GM18907 (cell line): ENCODE measurements around the gene GRIK1.

Experiments
- ATAC-seq: cut with Tn5 transposase; IDR thresholded peaks from one replicate; pipeline ENCODE4 v1.9.1; 2021; ENCODE audit warnings: mild to moderate bottlenecking, moderate library complexity; ENCODE audit not compliant: unreplicated experiment

The GRIK1 gene

DNA sequence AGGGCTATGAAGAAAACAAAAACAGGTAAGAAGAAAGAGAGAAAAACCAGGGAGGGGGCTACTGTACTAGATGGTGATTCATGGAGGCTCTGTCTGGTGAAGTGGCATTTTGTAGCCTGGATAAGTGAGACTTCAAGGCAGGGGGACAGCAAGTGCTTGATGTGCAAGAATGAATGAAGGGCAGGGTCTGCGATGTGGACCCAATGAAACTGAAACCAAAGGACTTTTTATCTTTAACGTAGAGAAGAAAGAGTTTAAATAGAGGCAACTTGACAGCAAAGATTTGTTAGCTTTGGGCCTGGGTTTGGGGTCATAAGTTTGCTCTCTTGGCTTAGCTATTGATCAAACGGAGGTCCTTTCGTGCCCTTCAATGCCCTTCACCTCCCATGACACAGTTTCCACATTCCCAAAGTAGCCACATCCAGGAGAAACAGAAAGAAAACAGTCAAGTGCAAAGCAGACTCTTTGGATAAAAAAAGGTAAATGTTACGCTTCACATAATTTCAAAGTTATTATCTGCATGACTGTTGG lies 291.0 kb downstream of the GRIK1 start:
- ATAC-seq = no peak

DNA sequence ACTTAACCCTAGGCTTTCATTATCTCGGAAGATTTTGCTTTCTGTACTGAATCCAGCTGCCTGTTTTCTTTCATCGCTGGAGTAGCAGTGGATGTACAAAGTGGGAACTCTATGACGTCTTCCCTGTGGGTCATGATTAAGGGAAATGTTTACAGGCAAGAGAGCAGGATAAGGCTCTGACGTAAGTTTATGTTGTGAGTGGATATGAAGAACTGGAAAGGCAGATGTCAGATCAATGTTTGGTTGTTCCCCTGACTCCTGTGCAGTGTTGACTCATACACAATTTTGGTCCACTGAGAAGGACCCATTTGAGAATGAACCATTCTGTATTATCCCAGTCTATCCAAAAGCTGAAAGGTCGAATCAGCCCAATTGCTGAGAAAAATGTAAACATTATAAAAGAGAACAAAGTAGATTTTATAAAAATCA lies 292.4 kb downstream of the GRIK1 start:
- no peak for ATAC-seq

DNA sequence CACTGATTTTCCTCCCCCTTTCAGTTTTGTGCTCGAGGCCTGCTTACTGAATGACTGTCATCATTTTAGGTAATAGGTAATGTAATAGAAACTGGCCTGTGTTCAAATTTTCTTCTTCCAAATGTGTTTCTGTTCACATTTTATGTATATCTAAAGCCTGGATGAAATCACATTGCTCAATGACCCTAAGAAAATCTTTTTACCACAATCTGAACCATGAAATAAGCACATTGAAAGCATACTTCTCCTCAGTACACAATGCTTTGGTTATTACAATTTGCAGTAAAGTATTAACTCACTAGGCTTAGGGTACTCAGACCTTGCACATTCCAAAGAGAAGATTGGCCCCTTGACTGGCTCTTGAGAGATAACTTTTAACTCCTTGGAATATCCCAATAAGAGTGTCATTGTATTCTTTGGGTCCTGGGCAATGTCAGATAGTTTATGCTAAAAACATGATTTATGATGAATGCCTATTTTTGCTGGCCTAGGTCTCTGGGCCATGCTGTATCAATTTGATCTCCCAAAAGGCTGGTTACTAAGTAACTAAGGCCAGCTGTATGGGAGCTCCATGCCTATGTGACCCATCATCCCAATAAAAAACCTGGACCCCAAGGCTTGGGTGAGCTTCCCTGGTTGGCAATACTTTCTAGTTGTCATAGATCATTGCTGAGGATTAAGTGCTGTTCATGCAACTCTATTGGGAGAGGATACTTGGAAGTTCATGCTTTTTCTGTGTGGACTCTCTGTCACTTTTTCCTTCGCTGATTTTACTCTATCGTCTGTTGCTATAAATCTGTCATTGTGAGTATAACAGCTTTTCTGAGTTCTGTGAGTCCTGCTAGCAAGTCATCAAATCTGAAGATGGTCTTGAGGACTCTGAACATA lies 293.9 kb downstream of the GRIK1 start:
- ATAC-seq = no peak

DNA sequence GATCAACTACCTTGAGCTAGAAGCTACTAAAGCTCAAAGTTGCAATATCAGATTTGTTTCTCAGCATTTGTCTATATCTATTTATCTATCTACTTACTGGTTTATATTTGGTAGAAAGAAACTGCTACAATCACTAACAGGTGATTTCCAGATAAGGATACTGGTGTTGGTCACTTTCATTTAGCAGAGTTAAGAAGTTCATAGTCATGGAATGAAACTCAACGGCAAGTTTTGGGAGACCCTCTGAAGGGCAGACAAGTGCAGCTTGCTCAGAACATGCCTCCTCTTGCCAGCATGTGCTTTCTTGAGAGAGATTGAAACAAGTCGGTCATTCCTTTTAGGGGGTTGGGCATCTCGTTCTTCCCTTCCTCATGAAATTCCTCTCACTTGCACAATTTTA lies 296.5 kb downstream of the GRIK1 start:
- ATAC-seq = no peak

DNA sequence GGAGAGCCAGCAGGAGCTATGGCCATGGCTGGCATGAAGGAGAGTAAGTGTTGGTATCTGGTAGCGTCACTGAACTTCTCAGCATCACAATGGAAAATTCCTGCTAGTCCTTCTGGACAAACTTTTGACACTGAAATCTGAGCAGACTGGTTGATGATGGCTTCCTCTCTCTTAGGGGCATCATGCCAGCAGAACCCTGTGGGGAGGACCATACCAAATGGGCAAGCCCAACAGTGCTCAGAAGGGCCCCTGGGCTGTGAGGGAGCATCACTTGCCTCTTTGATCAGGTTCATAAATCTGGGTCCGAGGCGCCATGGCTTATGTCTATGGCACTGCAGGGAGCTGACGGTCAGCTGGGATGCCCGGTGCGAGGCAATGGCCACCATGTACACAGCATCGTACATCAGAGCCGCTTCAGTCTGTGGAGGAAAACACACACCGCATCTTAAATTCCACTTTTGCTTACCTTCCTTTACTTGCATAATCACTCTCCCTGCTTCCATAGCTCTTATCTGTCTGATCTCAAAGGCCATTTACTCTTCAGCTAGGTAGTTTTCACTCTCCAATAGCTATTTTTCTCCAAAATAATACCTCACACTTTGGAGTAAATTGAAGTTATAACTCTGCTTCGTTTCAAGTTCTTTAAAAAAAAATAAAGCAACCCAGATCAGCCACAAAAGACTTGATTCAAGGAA lies 297.1 kb downstream of the GRIK1 start:
- no peak for ATAC-seq

DNA sequence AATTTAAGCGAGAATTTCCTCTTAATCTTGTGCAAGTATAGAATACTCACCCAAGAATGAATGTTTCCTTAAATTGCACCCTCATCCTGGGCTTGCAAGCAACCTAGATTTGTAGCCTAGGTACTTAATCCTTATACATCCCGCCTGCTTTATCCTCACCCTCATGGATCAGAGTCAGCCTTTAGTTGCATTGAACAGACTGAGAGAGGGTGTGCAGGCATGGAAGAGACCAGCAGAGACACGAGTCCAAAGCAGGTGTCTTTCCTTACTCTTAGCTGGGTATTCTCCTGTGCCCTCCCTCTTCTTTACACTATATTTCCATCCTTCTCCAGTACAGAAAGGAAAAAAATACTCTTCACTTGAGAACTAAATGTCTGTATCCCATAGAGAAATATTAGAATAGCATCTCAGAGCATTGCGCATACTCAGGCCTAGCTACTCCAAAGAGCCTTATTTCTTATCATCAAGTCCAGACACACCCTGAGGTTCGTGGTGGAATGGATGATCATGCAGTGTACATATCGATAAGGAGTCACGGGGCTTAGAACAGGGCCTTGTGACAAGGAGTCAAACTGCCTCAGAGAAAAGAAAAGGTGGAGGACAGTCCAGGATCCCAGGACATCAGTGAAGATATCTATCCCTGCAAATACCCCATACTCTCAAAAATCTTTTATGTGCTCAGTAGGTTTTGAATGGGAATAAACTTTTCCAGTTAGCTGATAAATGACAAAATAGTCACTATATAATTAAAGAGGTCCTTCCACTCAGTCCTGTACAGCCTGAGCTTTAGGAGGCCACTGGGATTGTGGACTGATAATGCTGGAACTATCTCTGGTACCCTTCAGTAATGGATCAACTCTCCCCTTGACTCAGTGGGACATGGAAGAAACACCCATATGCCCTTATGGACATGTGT lies 297.9 kb downstream of the GRIK1 start:
- ATAC-seq = no peak

DNA sequence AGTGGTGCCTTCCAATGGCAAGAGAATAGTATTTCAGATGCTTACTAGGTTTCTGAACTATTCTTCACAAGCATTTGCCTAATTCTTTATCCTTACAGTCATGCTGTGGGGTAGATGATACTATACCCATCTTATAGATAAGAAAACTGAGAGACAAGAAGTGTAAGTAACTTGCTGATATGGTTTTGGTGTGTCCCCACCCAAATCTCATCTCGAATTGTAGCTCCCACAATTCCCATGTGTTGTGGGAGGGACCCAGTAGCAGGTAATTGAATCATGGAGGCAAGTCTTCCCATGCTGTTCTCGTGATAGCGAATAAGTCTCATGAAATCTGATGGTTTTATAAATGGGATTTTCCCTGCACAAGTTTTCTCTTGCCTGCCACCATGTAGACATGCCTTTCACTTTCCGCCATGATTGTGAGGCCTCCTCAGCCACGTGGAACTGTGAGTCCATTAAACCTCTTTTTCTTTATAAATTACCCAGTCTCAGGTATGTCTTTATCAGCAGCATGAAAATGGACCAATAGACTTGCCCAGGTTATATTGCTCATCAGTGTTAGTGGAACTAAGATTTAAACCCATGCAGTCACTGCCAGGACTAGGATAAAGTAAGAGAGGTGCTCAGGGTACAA lies 298.7 kb downstream of the GRIK1 start:
- ATAC-seq = no peak

DNA sequence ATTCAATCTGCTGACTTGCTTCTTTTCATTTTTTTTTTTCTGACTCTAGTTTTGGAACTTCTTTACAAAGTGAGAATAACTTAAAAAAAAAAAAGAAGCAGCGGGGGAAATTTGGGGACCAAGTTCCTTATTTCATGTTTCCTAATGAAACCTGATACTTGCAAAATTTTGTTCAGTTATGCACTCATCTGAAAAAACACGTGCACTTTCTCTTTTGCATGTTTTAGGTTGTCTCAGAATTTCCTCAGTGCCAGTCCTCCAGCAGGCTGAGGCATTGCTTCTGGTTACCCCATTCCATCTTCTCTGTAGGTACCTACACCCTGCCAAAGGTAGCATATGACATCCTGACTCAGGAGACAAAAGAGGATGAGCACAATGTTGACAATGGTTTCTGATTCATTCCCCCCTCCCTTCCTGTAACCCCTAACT lies 299.7 kb downstream of the GRIK1 start:
- peak; percentile 62 for ATAC-seq

DNA sequence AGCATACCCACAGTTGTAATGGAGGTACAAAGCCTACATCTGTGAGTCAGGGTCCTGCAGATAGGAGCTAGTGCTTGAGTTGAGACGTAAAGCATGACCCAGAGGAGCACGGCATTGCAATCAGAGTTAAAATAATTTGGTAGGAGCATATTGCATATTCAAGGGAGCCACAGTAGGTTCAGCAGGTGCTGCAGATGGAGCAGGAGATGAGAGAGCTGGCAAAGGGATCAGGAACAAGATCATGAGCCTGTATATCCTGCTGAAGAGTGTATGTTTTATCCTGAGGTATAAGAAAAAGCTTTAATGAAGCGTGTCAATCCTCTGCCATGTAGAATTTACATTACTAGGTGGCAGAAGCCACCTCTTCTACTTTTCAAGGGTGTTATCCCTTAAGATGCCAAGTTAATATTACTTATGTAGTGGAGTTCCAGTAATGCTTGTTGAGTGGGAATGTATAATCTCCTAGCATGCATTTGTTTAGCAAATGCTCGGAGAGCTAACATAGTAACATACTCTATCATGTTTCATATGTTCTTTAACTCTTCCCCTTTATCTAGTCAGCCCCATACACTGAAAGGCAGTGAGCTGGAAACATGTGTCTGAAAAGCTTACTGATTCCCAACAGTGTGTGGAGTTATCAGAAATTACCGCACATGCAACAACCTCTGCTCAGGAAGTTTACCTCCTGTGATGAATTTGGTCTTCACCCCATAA lies 300.3 kb downstream of the GRIK1 start:
- ATAC-seq = peak; percentile 38

DNA sequence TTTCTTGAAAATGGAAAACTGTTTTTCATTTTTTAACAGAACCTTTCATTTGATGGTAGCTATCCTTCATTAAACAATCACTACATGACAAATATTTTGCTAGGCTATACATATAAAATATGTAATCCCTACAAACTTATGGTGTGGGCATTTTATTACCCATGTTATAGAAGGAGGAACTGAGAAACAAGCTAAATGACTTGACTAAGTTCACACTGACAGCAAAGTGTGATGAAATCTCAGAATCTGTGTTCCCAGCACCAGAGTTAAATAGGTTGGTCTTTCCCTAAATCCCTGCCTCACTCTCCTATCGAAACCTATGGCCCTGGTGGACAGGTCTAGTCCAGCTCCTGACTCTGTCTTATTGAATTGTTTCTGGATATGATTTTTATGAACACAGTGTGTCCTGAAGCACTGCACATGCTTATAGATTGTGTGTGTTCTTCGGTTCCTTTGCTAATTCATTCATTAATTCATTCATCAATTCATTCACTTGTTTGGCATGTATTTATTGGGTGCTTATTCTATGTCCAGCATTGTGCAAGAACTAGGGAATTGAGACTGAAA lies 301.0 kb downstream of the GRIK1 start:
- peak; percentile 61 for ATAC-seq

DNA sequence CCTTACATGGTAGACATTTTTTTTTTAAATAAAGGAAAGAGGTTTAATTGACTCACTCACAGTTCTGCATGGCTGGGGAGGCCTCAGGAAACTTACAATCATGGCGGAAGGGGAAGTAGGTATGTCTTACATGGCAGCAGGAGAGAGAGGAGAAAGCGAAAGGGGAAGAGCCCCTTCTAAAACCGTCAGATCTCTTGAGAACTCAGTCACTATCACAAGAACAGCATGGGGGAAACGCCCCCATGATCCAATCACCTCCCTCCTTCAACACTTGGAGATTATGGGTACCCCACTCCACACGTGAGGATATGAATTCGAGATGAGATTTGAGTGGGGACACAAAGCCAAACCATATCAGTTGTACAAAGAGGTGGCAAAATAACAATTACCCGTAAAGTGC lies 301.7 kb downstream of the GRIK1 start:
- ATAC-seq = no peak

DNA sequence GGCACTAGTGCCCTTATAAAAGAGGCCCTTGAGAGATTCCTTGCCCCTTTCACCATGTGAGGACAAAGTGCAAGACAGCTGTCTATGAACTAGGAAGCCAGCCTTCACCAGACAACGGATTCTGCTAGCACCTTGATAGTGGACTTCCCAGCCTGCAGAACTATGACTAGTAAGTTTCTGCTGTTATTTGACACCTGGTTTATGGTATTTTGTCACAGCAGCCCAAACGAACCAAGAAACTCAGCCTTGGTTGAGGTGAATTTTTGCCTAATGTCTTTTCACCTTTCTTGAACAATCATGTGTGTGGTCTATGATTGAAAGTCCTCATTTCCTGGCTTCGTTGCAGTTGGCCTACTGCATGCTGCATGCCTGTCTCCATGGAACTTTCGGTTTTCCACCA lies 302.2 kb downstream of the GRIK1 start:
- no peak for ATAC-seq

DNA sequence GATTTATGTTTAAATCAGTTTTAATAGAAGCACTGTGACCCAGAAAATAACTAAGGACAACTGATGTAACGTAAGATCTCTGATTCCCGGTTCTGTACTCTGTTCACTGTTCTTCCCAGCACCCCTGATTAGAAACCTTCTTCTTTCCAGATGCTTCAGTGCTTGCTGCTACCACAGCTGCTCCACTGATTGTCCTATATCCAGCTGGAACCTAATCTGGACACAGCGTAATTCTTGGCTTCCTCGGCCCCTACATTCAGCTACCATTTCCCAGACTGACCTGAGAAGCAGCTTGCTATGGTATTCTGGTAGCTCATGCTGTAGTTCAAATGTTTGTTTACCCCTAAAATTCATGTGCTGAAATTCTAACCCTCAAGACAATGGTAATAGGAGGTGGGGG lies 302.7 kb downstream of the GRIK1 start:
- no peak for ATAC-seq

DNA sequence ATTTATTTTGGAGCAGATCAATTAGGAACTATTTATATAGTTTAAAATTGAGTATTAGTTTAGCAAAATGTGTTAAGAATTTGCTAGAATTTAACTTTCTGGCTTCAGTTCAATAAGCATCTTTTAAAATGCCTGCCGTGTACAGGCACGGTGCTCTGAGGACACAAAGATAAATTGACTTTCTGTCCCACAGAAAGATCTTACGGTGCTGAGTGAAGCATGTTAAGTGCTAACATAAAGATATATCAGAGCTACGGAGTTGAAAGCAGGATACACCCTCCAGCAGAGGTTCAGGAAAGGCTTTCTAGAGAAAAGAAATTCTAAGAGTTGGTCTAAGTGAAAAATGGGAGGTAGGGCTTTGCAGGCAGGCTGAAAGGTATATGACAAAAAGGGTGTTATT lies 305.4 kb downstream of the GRIK1 start:
- no peak for ATAC-seq

DNA sequence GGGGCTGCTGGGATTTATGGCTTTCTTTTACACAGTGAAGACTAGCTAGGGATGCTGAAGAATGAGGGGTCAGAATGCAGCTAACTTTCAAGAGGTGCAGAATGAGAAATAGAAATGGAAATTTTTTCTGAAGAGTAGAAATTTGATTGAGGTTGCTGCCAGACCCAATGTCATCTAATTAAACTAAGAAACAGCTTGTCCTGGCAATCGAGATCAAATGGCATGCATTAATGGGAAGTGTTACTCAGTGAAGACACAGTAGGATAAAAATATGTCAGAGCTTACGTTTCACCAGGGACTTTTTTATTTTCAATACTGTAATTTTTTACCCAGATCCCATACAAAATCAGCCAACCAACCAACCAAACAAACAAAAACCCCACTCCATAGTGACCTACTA lies 306.0 kb downstream of the GRIK1 start:
- no peak for ATAC-seq

DNA sequence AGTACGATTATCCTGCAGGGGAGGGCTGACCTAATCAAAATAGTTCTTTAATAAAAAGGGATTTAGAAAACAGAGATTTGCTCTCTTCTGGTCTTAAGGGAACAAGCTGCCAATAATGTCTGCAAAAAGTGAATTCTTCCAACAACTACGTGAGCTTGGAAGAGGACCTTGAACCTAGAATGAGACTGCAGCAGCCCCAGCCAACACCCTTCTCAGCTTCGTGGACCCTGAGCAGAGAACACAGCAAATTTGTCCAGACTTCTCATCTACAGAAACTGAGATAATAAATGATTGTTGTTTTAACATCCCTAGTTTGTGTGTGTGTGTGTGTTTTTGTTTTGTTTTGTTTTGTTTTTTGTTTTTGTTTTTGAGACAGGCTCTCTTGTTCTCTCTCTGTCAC lies 309.4 kb downstream of the GRIK1 start:
- no peak for ATAC-seq

DNA sequence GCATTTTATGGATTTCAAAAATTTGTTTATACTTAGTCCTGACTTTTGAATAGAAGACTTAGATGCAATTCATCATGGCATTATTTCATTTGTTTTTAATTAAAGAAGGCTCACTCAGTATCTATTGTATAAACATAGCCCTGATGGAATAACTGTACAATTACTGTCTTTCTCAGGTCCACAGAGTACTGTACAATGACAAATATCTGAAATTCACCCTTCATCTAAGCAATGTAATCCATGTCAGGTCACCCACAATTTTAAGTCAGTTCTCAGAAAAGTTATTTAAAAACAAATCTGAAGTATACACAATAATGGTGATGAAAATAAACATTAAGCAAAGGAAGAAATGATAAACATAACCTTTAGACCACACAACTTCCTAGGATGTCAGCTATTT lies 311.9 kb downstream of the GRIK1 start:
- no peak for ATAC-seq

DNA sequence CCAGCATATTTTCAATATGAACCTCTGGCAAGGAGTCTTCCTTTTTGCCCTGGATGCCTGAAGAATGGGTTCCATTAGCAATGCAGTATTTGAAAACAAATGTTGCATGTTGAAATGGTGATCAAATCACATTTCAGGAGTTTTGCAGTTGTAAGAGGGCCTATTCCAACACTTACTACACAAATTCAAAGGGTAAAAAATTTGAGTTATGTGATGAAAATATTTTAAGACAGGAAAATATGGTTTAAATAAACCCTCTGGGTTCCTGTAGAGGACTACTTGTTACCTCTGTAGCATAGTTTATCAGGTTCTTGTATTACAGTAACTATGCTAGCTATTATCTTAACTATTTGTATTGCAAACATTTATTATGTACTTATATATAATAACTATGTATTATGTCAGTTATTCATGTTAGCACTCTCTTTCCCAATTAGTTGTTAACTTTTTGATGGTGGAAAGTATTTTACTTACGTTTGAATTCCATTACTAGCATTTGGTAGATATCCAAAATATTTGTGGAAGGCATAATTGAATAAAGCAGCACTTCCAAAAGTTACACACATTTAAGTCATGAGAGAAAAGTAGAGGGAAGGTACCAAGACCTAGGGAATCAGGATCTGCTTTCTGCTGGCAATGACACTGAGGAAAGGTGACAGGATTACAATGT lies 312.9 kb downstream of the GRIK1 start:
- no peak for ATAC-seq

DNA sequence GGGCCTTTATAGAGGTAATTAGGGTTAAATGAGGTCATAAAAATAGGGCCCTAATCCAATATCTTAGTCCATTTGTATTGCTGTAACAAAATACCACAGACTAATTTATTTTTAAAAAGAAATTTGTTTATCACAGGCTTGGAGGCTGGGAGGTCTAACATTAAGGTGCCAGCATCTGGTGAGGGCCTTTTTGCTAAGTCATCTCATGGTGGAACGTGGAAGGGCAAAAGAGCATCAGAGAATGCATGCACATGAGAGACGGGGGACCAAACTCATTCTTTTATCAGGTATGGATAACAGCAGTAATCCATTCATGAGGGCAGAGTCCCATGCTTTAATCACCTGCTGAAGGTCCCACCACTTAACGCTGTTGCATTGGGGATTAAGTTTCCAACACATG lies 313.8 kb downstream of the GRIK1 start:
- ATAC-seq = no peak
